Measurements from ENCODE around the gene SYT13. TPM values are rescaled to one million over a fixed set of nuclear protein-coding genes. Genes with fewer than 3 reads are reported as not detected.
"Not testable (repeated sequence)": the region's sequence is repeated elsewhere in the genome, so short reads cannot be mapped to it uniquely, and the experiment has no call there.

SYT13 gene
- total and polyA plus RNA-seq, 2 of the 4 experiments (the other 2 are of a cell fraction), result not detected

GRCh38 chr11:45249372-45249771 is 36.8 kb downstream of the SYT13 start:
- H4K91ac ChIP-seq (ENCODE audit: insufficient read depth, low read depth, low read length); H2BK5ac ChIP-seq (ENCODE audit: low read depth, low read length, poor library complexity, severe bottlenecking); ATAC-seq (ENCODE audit: low read depth); CTCF ChIA-PET; H3K4ac ChIP-seq (ENCODE audit: low read depth, low read length); H3K23ac ChIP-seq (ENCODE audit: low read depth, low read length); H3K4me2 ChIP-seq (ENCODE audit: low read depth, low read length); H3K9me3 ChIP-seq (ENCODE audit: control insufficient read depth, insufficient read depth, low read length); H2BK20ac ChIP-seq (ENCODE audit: low read depth, low read length); H3K56ac ChIP-seq (ENCODE audit: extremely low read depth, insufficient read depth, low read length); dilution Hi-C loops (cut with HindIII; ENCODE audit: low sequenced_read_pairs, unreplicated experiment); H2AK9ac ChIP-seq (replicated peaks; ENCODE audit: low read depth, low read length, poor library complexity); H3K14ac ChIP-seq (replicated peaks; ENCODE audit: low read depth, low read length); H3K9me1 ChIP-seq (ENCODE audit: insufficient read depth, low read length); DNase-seq; H3K27ac ChIP-seq (ENCODE audit: insufficient read depth, low read length); H3K36me3 ChIP-seq (ENCODE audit: control insufficient read depth, insufficient read depth, low read length); H4K20me1 ChIP-seq (ENCODE audit: insufficient read depth, low read length); POLR2A ChIA-PET (ENCODE audit: unreplicated experiment); H3K4me1 ChIP-seq (ENCODE audit: control insufficient read depth, insufficient read depth, low read length); H2AK5ac ChIP-seq (ENCODE audit: low read depth, low read length); in situ Hi-C loops (cut with MboI; ENCODE audit: low sequenced_read_pairs); intact Hi-C loops (cut with micrococcal nuclease); H3K79me1 ChIP-seq (ENCODE audit: low read depth in 1 of 2, low read length in 2 of 2); H4K8ac ChIP-seq (ENCODE audit: low read depth in 2 of 2, low read length in 2 of 2); H2BK120ac ChIP-seq (ENCODE audit: low read depth, low read length); H2BK15ac ChIP-seq (ENCODE audit: low read depth, low read length); H4K5ac ChIP-seq (ENCODE audit: low read depth, low read length); BruUV-seq (replicated peaks); H2AFZ ChIP-seq (replicated peaks; ENCODE audit: low read length, poor library complexity); H3K9ac ChIP-seq (ENCODE audit: low read depth, low read length); H3K4me3 ChIP-seq (ENCODE audit: insufficient read depth, low read depth, low read length); H3K18ac ChIP-seq (ENCODE audit: low read depth, low read length): not testable (repeated sequence)
- peaks cover 21% of the 10 kb centered on the region; the same call in 1 of the 2 replicates for H3K27me3 ChIP-seq (ENCODE audit: control insufficient read depth, insufficient read depth, low read length)
- WGBS, 2 experiments (ENCODE audit: extremely low coverage in 2 of 2, insufficient read length in 1 of 2), result no CpG with 5 or more reads among the region's 1 CpG
